GM19463 (cell line): ENCODE measurements around the gene NR1I2.

Source experiments
- ATAC-seq: cut with Tn5 transposase; IDR thresholded peaks from one replicate; pipeline ENCODE4 v1.9.1; 2021; ENCODE audit warnings: mild to moderate bottlenecking, moderate library complexity; ENCODE audit not compliant: unreplicated experiment

NR1I2 gene

GRCh38 chr3:119817583-119818363 is 35.9 kb downstream of the NR1I2 start:
- no peak for ATAC-seq

GRCh38 chr3:119818937-119819336 is 37.0 kb downstream of the NR1I2 start:
- no peak for ATAC-seq

- no peak for ATAC-seq
Measured at GRCh38 chr3:119819806-119820205, 37.9 kb downstream of the NR1I2 start.

- ATAC-seq, result no peak
Measured at GRCh38 chr3:119825820-119826219, 43.9 kb downstream of the NR1I2 start.

- no peak for ATAC-seq
Measured at GRCh38 chr3:119826711-119827608, 45.1 kb downstream of the NR1I2 start.

- no peak for ATAC-seq
Measured at GRCh38 chr3:119829420-119829819, 47.5 kb downstream of the NR1I2 start.

- no peak for ATAC-seq
Measured at GRCh38 chr3:119831022-119831421, 49.1 kb downstream of the NR1I2 start.

- no peak for ATAC-seq
Measured at GRCh38 chr3:119831941-119832371, 50.1 kb downstream of the NR1I2 start.

GRCh38 chr3:119834754-119835370 is 53.0 kb downstream of the NR1I2 start:
- ATAC-seq, result no peak

GRCh38 chr3:119835556-119835955 is 53.7 kb downstream of the NR1I2 start:
- ATAC-seq, result no peak

- ATAC-seq, result no peak
Measured at GRCh38 chr3:119841808-119842471, 60.0 kb downstream of the NR1I2 start.

- no peak for ATAC-seq
Measured at GRCh38 chr3:119849126-119849525, 67.2 kb downstream of the NR1I2 start.

- ATAC-seq, result no peak
Measured at GRCh38 chr3:119856695-119857094, 74.8 kb downstream of the NR1I2 start.

- ATAC-seq, result no peak
Measured at GRCh38 chr3:119858957-119859356, 77.1 kb downstream of the NR1I2 start.

- ATAC-seq, result no peak
Measured at GRCh38 chr3:119859728-119860127, 77.8 kb downstream of the NR1I2 start.

GRCh38 chr3:119861681-119862080 is 79.8 kb downstream of the NR1I2 start:
- no peak for ATAC-seq

- no peak for ATAC-seq
Measured at GRCh38 chr3:119862616-119863015, 80.7 kb downstream of the NR1I2 start.

- ATAC-seq, result no peak
Measured at GRCh38 chr3:119864476-119864875, 82.6 kb downstream of the NR1I2 start.
